ENCODE measurements around the gene SUZ12. TPM values are rescaled to one million over a fixed set of nuclear protein-coding genes. Genes with fewer than 3 reads are reported as not detected.
A peak's percentile ranks its signal among the peaks of the same experiment; 100 is the strongest.
"Not testable (repeated sequence)": the region's sequence is repeated elsewhere in the genome, so short reads cannot be mapped to it uniquely, and the experiment has no call there.

The SUZ12 gene
- total RNA-seq, result 24.3 TPM
- polyA plus RNA-seq, result 33.0 TPM
- long read RNA-seq, donor 1, partial matches to known transcripts, result 0 of 1 reads
- long read RNA-seq, donor 1, other reads (novel, unspliced or antisense), result 0 of 1 reads
- long read RNA-seq, donor 2, result 0 reads
- long read RNA-seq, donor 3, full-length matches to known transcripts, result 15 of 20 reads
- long read RNA-seq, donor 3, partial matches to known transcripts, result 5 of 20 reads
- long read RNA-seq, donor 3, other reads (novel, unspliced or antisense), result 0 of 20 reads
- long read RNA-seq, donor 4, full-length matches to known transcripts, result 10 of 10 reads
- long read RNA-seq, donor 4, partial matches to known transcripts, result 0 of 10 reads
- long read RNA-seq, donor 4, other reads (novel, unspliced or antisense), result 0 of 10 reads
- long read RNA-seq, donor 5, full-length matches to known transcripts, result 11 of 33 reads
- long read RNA-seq, donor 5, partial matches to known transcripts, result 22 of 33 reads
- long read RNA-seq, donor 5, other reads (novel, unspliced or antisense), result 0 of 33 reads
- long read RNA-seq, donor 6, full-length matches to known transcripts, result 10 of 15 reads
- long read RNA-seq, donor 6, partial matches to known transcripts, result 5 of 15 reads
- long read RNA-seq, donor 6, other reads (novel, unspliced or antisense), result 0 of 15 reads
- long read RNA-seq, donor 7, full-length matches to known transcripts, result 18 of 32 reads
- long read RNA-seq, donor 7, partial matches to known transcripts, result 14 of 32 reads
- long read RNA-seq, donor 7, other reads (novel, unspliced or antisense), result 0 of 32 reads
- long read RNA-seq, donor 8, partial matches to known transcripts, result 12 of 14 reads
- long read RNA-seq, donor 8, other reads (novel, unspliced or antisense), result 0 of 14 reads
- long read RNA-seq, donor 9, full-length matches to known transcripts, result 8 of 8 reads
- long read RNA-seq, donor 9, partial matches to known transcripts, result 0 of 8 reads
- long read RNA-seq, donor 9, other reads (novel, unspliced or antisense), result 0 of 8 reads
- long read RNA-seq, donor 10, full-length matches to known transcripts, result 9 of 21 reads
- long read RNA-seq, donor 10, partial matches to known transcripts, result 12 of 21 reads
- long read RNA-seq, donor 10, other reads (novel, unspliced or antisense), result 0 of 21 reads

GRCh38 chr17:31936615-31937609 lies at the start of gene SUZ12:
Gene SUZ12, plus strand, starts transcription at chr17:31937007. Its CDS starts 240 bp downstream, at chr17:31937247.
- H3K27ac ChIP-seq (ENCODE audit: low read depth in 1 of 2, low read length in 1 of 2), result peak within 1 kb of the TSS; percentile 91 to 96
- H3K27me3 ChIP-seq (ENCODE audit: control insufficient read depth in 2 of 2, insufficient read depth in 1 of 2, low read length in 1 of 2); H3K4me1 ChIP-seq (ENCODE audit: control insufficient read depth in 2 of 2, insufficient read depth in 2 of 2, low read length in 2 of 2); H3K9me3 ChIP-seq (ENCODE audit: control insufficient read depth in 2 of 2, insufficient read depth in 1 of 2, low read length in 1 of 2); H3K36me3 ChIP-seq (ENCODE audit: control insufficient read depth in 2 of 2, insufficient read depth in 2 of 2, low read length in 1 of 2): not testable (repeated sequence)
- WGBS, result under 1% methylated on average over 91 of the region's 93 CpGs
- peak; percentile 65 to 90 (median 81) for DNase-seq (ENCODE audit: low read depth in 6 of 9, low spot score in 9 of 9)
- peak within 1 kb of the TSS; percentile 70 to 82 for H3K4me3 ChIP-seq (ENCODE audit: low read length in 2 of 2)

DNA sequence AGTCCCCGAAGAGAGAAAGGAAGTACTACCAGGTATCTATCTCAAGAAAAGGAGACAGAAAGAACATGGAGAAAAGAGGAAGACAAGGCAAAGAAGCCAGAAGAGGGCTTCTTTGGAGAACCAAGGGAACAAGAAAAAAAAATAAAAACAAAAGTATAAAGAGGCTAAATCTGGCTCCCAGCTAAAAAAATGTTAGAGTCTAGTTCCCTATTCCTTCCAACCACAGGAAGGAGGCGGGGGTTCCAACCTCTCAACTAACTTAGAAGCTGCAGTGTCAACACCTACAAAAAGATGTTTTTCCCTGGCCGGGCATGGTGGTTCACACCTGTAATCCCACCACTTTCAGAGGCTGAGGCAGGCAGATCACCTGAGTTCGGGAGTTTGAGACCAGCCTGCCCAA lies 48.7 kb upstream of the SUZ12 start:
- no peaks in the 10 kb centered on the region for H3K4me1 ChIP-seq (ENCODE audit: control insufficient read depth in 2 of 2, insufficient read depth in 2 of 2, low read length in 2 of 2)
- DNase-seq (ENCODE audit: low read depth in 6 of 9, low spot score in 9 of 9), result peak in 1 of 9 donors; percentile 15
- 31% methylated on average over 4 of the region's 4 CpGs for WGBS
- no peak overlapping the region for H3K4me3 ChIP-seq (ENCODE audit: low read length in 2 of 2)
- H3K9me3 ChIP-seq (ENCODE audit: control insufficient read depth in 2 of 2, insufficient read depth in 1 of 2, low read length in 1 of 2), result no peaks in the 10 kb centered on the region
- H3K27me3 ChIP-seq (ENCODE audit: control insufficient read depth in 2 of 2, insufficient read depth in 1 of 2, low read length in 1 of 2), result no peaks in the 10 kb centered on the region
- peaks cover 52 to 73% of the 10 kb centered on the region in 2 donors for H3K36me3 ChIP-seq (ENCODE audit: control insufficient read depth in 2 of 2, insufficient read depth in 2 of 2, low read length in 1 of 2)
- H3K27ac ChIP-seq (ENCODE audit: low read depth in 1 of 2, low read length in 1 of 2), result no peak overlapping the region

DNA sequence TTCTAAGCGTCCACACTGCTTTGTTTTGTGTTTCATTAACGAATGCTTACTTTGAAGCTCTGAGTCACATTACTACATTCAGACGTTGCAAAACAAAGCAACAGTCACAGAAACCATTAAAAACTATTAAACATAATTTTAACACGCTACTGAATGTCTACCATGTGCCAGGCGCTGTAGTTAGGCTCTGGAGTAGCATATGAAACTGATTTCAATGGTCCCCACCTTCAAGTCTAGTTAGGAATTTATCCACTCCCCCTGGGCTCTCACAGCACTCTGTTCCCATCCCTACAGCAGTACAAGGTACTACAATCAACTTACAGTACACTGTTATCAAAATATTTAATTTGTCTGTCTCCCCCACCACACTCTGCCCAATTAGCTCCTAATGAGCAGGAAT lies 35.9 kb upstream of the SUZ12 start:
- H3K27ac ChIP-seq (ENCODE audit: low read depth in 1 of 2, low read length in 1 of 2), result no peak overlapping the region
- no peaks in the 10 kb centered on the region for H3K9me3 ChIP-seq (ENCODE audit: control insufficient read depth in 2 of 2, insufficient read depth in 1 of 2, low read length in 1 of 2)
- WGBS, result 23% methylated on average over 5 of the region's 5 CpGs
- H3K4me1 ChIP-seq (ENCODE audit: control insufficient read depth in 2 of 2, insufficient read depth in 2 of 2, low read length in 2 of 2), result peaks cover 4 to 9% of the 10 kb centered on the region in 2 donors
- H3K36me3 ChIP-seq (ENCODE audit: control insufficient read depth in 2 of 2, insufficient read depth in 2 of 2, low read length in 1 of 2), result peaks cover 15 to 28% of the 10 kb centered on the region in 2 donors
- peak overlapping the region; percentile 68 to 82 for H3K4me3 ChIP-seq (ENCODE audit: low read length in 2 of 2)
- no peaks in the 10 kb centered on the region for H3K27me3 ChIP-seq (ENCODE audit: control insufficient read depth in 2 of 2, insufficient read depth in 1 of 2, low read length in 1 of 2)
- DNase-seq (ENCODE audit: low read depth in 6 of 9, low spot score in 9 of 9), result peak in 1 of 9 donors; percentile 14

DNA sequence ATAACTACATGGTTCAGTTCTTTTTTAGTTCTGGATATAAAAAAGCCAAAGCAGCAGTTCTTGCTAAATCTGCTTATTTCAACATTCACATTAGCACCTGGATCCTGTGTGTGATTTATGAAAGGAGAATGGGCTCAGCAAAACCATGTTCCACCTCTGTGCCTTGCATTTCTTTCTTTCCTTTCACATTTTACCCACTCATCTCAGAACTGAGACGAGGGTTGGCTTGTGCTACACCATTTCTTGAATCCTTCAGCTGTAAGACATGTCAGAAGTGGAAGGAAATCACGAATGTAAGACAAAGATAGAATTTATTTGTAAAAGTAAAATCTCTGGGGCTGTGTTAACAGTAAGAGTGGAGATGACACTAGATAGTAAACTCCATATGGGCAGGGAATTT lies 34.1 kb upstream of the SUZ12 start:
- H3K4me1 ChIP-seq (ENCODE audit: control insufficient read depth in 2 of 2, insufficient read depth in 2 of 2, low read length in 2 of 2), result peaks cover 6 to 17% of the 10 kb centered on the region in 2 donors
- no peaks in the 10 kb centered on the region for H3K27me3 ChIP-seq (ENCODE audit: control insufficient read depth in 2 of 2, insufficient read depth in 1 of 2, low read length in 1 of 2)
- DNase-seq (ENCODE audit: low read depth in 6 of 9, low spot score in 9 of 9), result no peak
- no peak overlapping the region for H3K27ac ChIP-seq (ENCODE audit: low read depth in 1 of 2, low read length in 1 of 2)
- no peak overlapping the region for H3K4me3 ChIP-seq (ENCODE audit: low read length in 2 of 2)
- WGBS, result 49% methylated on average over 2 of the region's 2 CpGs
- H3K36me3 ChIP-seq (ENCODE audit: control insufficient read depth in 2 of 2, insufficient read depth in 2 of 2, low read length in 1 of 2), result peaks cover 12 to 16% of the 10 kb centered on the region in 2 donors
- H3K9me3 ChIP-seq (ENCODE audit: control insufficient read depth in 2 of 2, insufficient read depth in 1 of 2, low read length in 1 of 2), result no peaks in the 10 kb centered on the region

GRCh38 chr17:31903401-31903800 lies 33.4 kb upstream of the SUZ12 start:
- H3K36me3 ChIP-seq (ENCODE audit: control insufficient read depth in 2 of 2, insufficient read depth in 2 of 2, low read length in 1 of 2), result peaks cover 9 to 10% of the 10 kb centered on the region in 2 donors
- 98% methylated on average over 16 of the region's 16 CpGs for WGBS
- peaks cover 6 to 19% of the 10 kb centered on the region in 2 donors for H3K4me1 ChIP-seq (ENCODE audit: control insufficient read depth in 2 of 2, insufficient read depth in 2 of 2, low read length in 2 of 2)
- H3K27ac ChIP-seq (ENCODE audit: low read depth in 1 of 2, low read length in 1 of 2), result no peak overlapping the region
- H3K27me3 ChIP-seq (ENCODE audit: control insufficient read depth in 2 of 2, insufficient read depth in 1 of 2, low read length in 1 of 2), result no peaks in the 10 kb centered on the region
- H3K9me3 ChIP-seq (ENCODE audit: control insufficient read depth in 2 of 2, insufficient read depth in 1 of 2, low read length in 1 of 2), result no peaks in the 10 kb centered on the region
- DNase-seq (ENCODE audit: low read depth in 6 of 9, low spot score in 9 of 9), result no peak
- H3K4me3 ChIP-seq (ENCODE audit: low read length in 2 of 2), result no peak overlapping the region

GRCh38 chr17:31907342-31907962 lies 29.4 kb upstream of the SUZ12 start:
- WGBS, result 6% methylated on average over 7 of the region's 7 CpGs
- DNase-seq (ENCODE audit: low read depth in 6 of 9, low spot score in 9 of 9), result peak; percentile 21 to 85 (median 61)
- H3K4me3 ChIP-seq (ENCODE audit: low read length in 2 of 2), result no peak overlapping the region
- no peaks in the 10 kb centered on the region for H3K27me3 ChIP-seq (ENCODE audit: control insufficient read depth in 2 of 2, insufficient read depth in 1 of 2, low read length in 1 of 2)
- H3K36me3 ChIP-seq (ENCODE audit: control insufficient read depth in 2 of 2, insufficient read depth in 2 of 2, low read length in 1 of 2), result no peaks in the 10 kb centered on the region
- H3K4me1 ChIP-seq (ENCODE audit: control insufficient read depth in 2 of 2, insufficient read depth in 2 of 2, low read length in 2 of 2), result peaks cover 2 to 11% of the 10 kb centered on the region in 2 donors
- peak overlapping the region in 1 of 2 donors; percentile 45 for H3K27ac ChIP-seq (ENCODE audit: low read depth in 1 of 2, low read length in 1 of 2)
- H3K9me3 ChIP-seq (ENCODE audit: control insufficient read depth in 2 of 2, insufficient read depth in 1 of 2, low read length in 1 of 2), result no peaks in the 10 kb centered on the region

DNA sequence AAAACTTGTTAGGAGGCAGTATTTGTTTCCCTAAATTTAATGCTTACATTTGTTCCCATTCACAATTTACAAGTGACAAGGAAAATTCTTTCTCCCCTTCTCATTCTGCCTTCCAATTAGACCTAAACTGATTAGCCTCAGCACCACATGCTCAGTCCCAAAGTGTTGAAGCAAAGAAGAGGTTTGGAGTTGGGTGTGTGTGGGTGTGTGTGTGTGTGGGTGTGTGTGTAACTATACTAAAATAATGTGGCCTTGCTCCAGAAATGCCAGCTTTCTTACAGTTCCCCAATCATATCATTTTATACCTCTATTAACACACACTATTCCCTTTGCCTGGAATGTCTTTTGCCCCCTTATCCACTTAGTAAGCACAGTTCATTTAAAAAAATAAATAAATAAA lies 28.4 kb upstream of the SUZ12 start:
- H3K27me3 ChIP-seq (ENCODE audit: control insufficient read depth in 2 of 2, insufficient read depth in 1 of 2, low read length in 1 of 2), result no peaks in the 10 kb centered on the region
- H3K27ac ChIP-seq (ENCODE audit: low read depth in 1 of 2, low read length in 1 of 2), result no peak overlapping the region
- H3K4me1 ChIP-seq (ENCODE audit: control insufficient read depth in 2 of 2, insufficient read depth in 2 of 2, low read length in 2 of 2), result peaks cover 2 to 11% of the 10 kb centered on the region in 2 donors
- no peak for DNase-seq (ENCODE audit: low read depth in 6 of 9, low spot score in 9 of 9)
- H3K9me3 ChIP-seq (ENCODE audit: control insufficient read depth in 2 of 2, insufficient read depth in 1 of 2, low read length in 1 of 2), result no peaks in the 10 kb centered on the region
- H3K36me3 ChIP-seq (ENCODE audit: control insufficient read depth in 2 of 2, insufficient read depth in 2 of 2, low read length in 1 of 2), result no peaks in the 10 kb centered on the region
- no peak overlapping the region for H3K4me3 ChIP-seq (ENCODE audit: low read length in 2 of 2)

DNA sequence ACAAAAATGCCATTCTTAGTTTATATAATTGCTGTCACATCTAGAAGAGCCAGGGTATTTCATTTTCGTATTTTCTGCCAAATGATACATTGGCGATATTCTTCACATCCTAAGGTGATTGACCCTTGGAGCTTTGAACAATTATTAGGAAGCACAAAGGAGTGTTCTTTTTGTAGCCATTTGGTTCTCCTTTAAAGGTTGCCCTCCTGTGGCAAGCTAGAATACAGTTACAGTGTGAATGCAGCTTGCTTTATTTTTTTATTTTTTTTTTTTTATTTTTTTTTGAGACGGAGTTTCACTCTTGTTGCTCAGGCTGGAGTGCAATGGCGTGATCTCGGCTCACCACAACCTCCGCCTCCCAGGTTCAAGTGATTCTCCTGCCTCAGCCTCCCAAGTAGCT lies 24.1 kb upstream of the SUZ12 start:
- DNase-seq (ENCODE audit: low read depth in 6 of 9, low spot score in 9 of 9); H3K4me3 ChIP-seq (ENCODE audit: low read length in 2 of 2); H3K36me3 ChIP-seq (ENCODE audit: control insufficient read depth in 2 of 2, insufficient read depth in 2 of 2, low read length in 1 of 2); H3K4me1 ChIP-seq (ENCODE audit: control insufficient read depth in 2 of 2, insufficient read depth in 2 of 2, low read length in 2 of 2); H3K9me3 ChIP-seq (ENCODE audit: control insufficient read depth in 2 of 2, insufficient read depth in 1 of 2, low read length in 1 of 2); H3K27ac ChIP-seq (ENCODE audit: low read depth in 1 of 2, low read length in 1 of 2): not testable (repeated sequence)
- 50% methylated on average over 6 of the region's 6 CpGs for WGBS
- H3K27me3 ChIP-seq (ENCODE audit: control insufficient read depth in 2 of 2, insufficient read depth in 1 of 2, low read length in 1 of 2), result peaks cover 12 to 21% of the 10 kb centered on the region in 2 donors
